Kidney (tissue), 14 donors: ENCODE measurements around the gene ECE1. TPM values are rescaled to one million over a fixed set of nuclear protein-coding genes. Genes with fewer than 3 reads are reported as not detected.
A peak's percentile ranks its signal among the peaks of the same experiment; 100 is the strongest.

Experiments used
- DNase-seq, 5 donors: peaks; one replicate each; pipeline ENCODE4 v3.0.0-alpha.2; 2013 to 2020
- FAIRE-seq: peaks from 2 replicates; lab custom pipeline; 2012; peaks lifted over from hg19 to GRCh38; lab: Jason Lieb, UNC
- H3K27ac ChIP-seq, 2 donors: one replicate each; pipeline ENCODE4 v1.7.0; 2013; ENCODE audit warnings: low read depth in 2 of 2, low read length in 2 of 2, inconsistent platforms in 1 of 2
- H3K27me3 ChIP-seq: one replicate; pipeline ENCODE4 v1.7.1; 2013; ENCODE audit warnings: low read length, inconsistent platforms; ENCODE audit not compliant: control insufficient read depth, insufficient read depth
- H3K36me3 ChIP-seq, 3 donors: one replicate each; pipeline versions ENCODE4 v1.7.0 to v1.7.1; 2013; ENCODE audit warnings: low read length in 3 of 3, control low read depth in 1 of 3, inconsistent platforms in 1 of 3; ENCODE audit not compliant: insufficient read depth in 3 of 3, control insufficient read depth in 2 of 3
- H3K4me1 ChIP-seq, 3 donors: one replicate each; pipeline versions ENCODE4 v1.7.0 to v1.7.1; 2013; ENCODE audit warnings: low read length in 3 of 3, inconsistent platforms in 1 of 3, low read depth in 1 of 3; ENCODE audit not compliant: control insufficient read depth in 2 of 3, insufficient read depth in 2 of 3
- H3K4me3 ChIP-seq, 3 donors: one replicate each; pipeline versions ENCODE4 v1.7.0 to v1.8.1; 2013; ENCODE audit warnings: low read length in 3 of 3, control low read depth in 1 of 3, inconsistent platforms in 1 of 3
- H3K9ac ChIP-seq, 3 donors: one replicate each; pipeline versions ENCODE4 v1.7.0 to v1.7.1; 2013; ENCODE audit warnings: low read length in 3 of 3, control low read depth in 1 of 3, inconsistent platforms in 1 of 3
- H3K9me3 ChIP-seq, 3 donors: one replicate each; pipeline versions ENCODE4 v1.7.0 to v1.7.1; 2013; ENCODE audit warnings: low read length in 3 of 3, control low read depth in 1 of 3, inconsistent platforms in 1 of 3; ENCODE audit not compliant: control insufficient read depth in 2 of 3, insufficient read depth in 1 of 3
- intact Hi-C: fragments of 100-400 bp; cut with DNase I; formaldehyde crosslinking; loops from one replicate; pipeline ENCODE4 v1.11.1; 2022
- polyA plus RNA-seq: library from polyadenylated mRNA; stranded (reverse); fragments of 350-450 nt; fragmentation: Illumina TruSeq; extraction: RNeasy Lipid Tissue Mini Kit (QIAGEN cat#74804); gene quantifications from one replicate; pipeline ENCODE4 v1.2.3, GENCODE V29; 2014; ENCODE audit warnings: low read depth, low replicate concordance; ENCODE audit not compliant: insufficient read depth
- total RNA-seq: library from RNA; stranded (reverse); fragmentation: NEBNext Ultra II Directional; extraction: Animal tissue kit (Norgen Biotek cat#: 25700); gene quantifications from one replicate; pipeline ENCODE4 v1.2.1, GENCODE V29; 2021
- TF ChIP-seq, protein P1 (sequence below): IDR thresholded peaks from 3 replicates; pipeline ENCODE4 v1.5.1; 2012; ENCODE audit warnings: mild to moderate bottlenecking, moderate library complexity, borderline replicate concordance; ENCODE audit not compliant: insufficient read depth; ENCODE audit errors: extremely low read depth
- donor health status: control.
- donor health status: control.
- donor health status: control.
- donor health status: control.
- donor health status: control.
- donor health status: DM: yes; HTN: yes; CAD: no.
- donor health status: Normal renal cell carcinoma (clear cell type).

ECE1 gene
- total and polyA plus RNA-seq, 2 donors from 2014 or later: 30.8 to 128 TPM

DNA sequence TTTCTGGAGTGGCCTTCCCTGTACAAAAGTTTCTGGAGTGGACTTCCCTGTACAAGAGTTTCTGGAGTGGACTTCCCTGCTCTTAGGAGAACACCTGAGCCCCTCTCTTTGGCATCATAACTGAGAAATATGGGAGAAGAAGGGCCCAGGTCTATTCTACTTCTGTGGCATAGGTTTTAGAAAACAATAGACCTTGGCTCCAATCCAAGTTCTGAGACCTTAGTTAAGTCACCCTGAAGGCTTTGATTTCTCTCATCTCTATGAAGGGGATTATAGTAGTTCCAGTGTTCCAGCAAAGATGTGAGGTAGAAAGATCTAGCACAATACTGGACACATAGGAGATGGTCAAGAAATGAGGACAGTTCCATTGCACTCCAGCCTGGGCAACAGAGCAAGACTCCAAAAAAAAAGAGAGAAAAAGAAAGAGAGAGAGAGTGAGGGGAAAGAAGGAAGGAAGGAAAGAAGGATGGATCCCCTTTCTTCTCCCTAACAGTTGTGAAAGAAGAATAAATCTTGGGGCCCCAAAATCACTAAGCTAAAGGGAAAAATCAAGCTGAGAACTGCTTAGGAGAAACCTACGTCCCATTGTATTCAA, 100.3 kb downstream of the ECE1 start:
- no peak for FAIRE-seq
- intact Hi-C loops: loop anchor here (10.0 kb wide), 1 partner anchor 495 kb away; no protein-coding TSS in a partner anchor
- no peak overlapping the region for H3K9ac ChIP-seq
- H3K27ac ChIP-seq: no peak overlapping the region
- TF ChIP-seq, protein P1, sequence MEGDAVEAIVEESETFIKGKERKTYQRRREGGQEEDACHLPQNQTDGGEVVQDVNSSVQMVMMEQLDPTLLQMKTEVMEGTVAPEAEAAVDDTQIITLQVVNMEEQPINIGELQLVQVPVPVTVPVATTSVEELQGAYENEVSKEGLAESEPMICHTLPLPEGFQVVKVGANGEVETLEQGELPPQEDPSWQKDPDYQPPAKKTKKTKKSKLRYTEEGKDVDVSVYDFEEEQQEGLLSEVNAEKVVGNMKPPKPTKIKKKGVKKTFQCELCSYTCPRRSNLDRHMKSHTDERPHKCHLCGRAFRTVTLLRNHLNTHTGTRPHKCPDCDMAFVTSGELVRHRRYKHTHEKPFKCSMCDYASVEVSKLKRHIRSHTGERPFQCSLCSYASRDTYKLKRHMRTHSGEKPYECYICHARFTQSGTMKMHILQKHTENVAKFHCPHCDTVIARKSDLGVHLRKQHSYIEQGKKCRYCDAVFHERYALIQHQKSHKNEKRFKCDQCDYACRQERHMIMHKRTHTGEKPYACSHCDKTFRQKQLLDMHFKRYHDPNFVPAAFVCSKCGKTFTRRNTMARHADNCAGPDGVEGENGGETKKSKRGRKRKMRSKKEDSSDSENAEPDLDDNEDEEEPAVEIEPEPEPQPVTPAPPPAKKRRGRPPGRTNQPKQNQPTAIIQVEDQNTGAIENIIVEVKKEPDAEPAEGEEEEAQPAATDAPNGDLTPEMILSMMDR: no peak
- H3K27me3 ChIP-seq: no peaks in the 10 kb centered on the region
- H3K4me3 ChIP-seq: no peak overlapping the region
- DNase-seq: no peak
- no peaks in the 10 kb centered on the region for H3K4me1 ChIP-seq
- H3K36me3 ChIP-seq: no peaks in the 10 kb centered on the region
- H3K9me3 ChIP-seq: no peaks in the 10 kb centered on the region

DNA sequence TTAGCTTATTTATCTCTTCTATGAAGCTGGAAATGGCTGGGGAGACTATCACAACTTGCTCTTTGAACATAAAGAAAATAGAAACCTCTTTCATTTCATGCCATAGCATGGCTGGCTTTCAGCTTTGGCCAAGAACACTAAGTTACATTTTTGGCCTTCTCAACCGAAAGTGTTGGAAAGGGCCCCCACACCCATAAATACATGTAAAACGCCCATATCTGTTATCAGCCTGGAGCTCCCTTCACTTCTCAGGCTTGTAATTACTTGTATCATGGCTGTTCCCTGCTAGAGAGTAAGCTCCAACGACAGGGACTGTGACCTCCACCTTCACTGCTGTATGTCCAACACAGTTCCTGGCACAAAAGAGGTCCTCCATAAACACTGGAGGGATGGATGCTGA, 100.8 kb downstream of the ECE1 start:
- H3K9ac ChIP-seq: no peak overlapping the region
- intact Hi-C loops: no loop called here
- H3K36me3 ChIP-seq: no peaks in the 10 kb centered on the region
- H3K4me1 ChIP-seq: no peaks in the 10 kb centered on the region
- H3K4me3 ChIP-seq: no peak overlapping the region
- no peaks in the 10 kb centered on the region for H3K27me3 ChIP-seq
- DNase-seq: no peak
- no peaks in the 10 kb centered on the region for H3K9me3 ChIP-seq
- FAIRE-seq: no peak
- TF ChIP-seq, protein P1: no peak
- H3K27ac ChIP-seq: no peak overlapping the region

DNA sequence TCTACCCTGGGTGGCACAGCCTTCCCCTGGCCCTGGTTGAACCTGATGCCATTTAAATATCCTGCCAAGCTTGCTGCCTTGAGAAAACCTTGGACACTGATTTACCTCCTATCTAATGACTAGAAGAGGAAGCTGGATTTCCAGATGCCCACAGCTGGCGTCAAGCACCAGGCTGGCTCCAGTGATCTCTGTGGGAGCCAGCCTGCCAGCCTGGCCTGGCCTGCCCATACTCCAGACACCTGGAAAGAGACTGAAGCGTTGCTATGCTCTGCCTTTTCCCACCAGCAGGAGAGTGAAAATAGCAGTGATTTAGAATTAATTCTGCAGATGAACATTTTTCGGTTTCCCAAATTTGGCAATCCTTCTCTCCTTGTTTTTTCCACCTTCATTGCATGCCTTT, 102.0 kb downstream of the ECE1 start:
- Histone ChIP-seq H3K9ac (no peak overlapping the region), H3K4me3 (no peak overlapping the region), H3K4me1 (no peaks in the 10 kb centered on the region), H3K9me3 (no peaks in the 10 kb centered on the region), H3K27me3 (no peaks in the 10 kb centered on the region), H3K27ac (no peak overlapping the region), H3K36me3 (no peaks in the 10 kb centered on the region)
- peak in 1 of 5 donors; percentile 18 for DNase-seq
- TF ChIP-seq, protein P1: no peak
- FAIRE-seq: no peak
- intact Hi-C loops: no loop called here
